ENCODE measurements around the gene MAST4.
A peak's percentile ranks its signal among the peaks of the same experiment; 100 is the strongest.

Gene MAST4

GRCh38 chr5:67206929-67207328 is 610.7 kb downstream of the MAST4 start:
- TF ChIP-seq CTCF (IDR thresholded peaks at IDR 0.05; ENCODE audit: low read depth, low read length) = no peak
- no peak overlapping the region for H3K4me3 ChIP-seq (ENCODE audit: low read depth, low read length)

GRCh38 chr5:67208403-67208802 is 612.2 kb downstream of the MAST4 start:
- no peak for TF ChIP-seq CTCF (IDR thresholded peaks at IDR 0.05; ENCODE audit: low read depth, low read length)
- no peak overlapping the region for H3K4me3 ChIP-seq (ENCODE audit: low read depth, low read length)

DNA sequence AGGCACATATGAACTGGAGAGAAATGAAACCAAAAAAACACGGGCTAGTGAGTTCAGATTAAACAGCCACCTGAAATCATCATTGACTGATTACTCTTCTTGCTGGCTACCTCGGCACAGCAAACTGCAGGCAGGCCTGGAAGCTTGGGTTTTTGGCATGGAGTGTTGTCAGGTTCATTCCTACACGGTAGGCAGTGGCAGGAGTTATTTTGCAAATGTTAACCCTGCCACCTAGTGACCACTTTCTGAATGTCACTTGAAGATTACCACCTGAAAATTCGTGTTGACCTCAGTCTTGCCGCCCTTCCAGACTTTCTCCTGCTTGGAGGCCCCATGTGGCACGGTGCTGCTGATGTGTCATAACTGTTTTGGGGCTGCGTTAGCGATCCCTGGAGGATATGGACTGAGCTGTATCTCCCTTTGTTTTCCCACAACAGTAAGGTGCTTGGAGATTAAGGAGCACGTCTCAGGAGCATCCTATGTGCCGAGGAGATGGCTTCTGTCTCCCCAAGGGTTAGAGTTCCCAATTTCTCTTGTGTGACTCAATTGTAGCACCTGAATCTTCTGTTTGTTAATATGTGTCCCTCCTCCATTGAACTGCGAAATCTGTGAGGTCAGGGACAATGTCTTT is 613.1 kb downstream of the MAST4 start:
- H3K4me3 ChIP-seq (ENCODE audit: low read depth, low read length) = no peak overlapping the region
- TF ChIP-seq CTCF (IDR thresholded peaks at IDR 0.05; ENCODE audit: low read depth, low read length) = peak; percentile 51; the same call in 1 of the 2 replicates

DNA sequence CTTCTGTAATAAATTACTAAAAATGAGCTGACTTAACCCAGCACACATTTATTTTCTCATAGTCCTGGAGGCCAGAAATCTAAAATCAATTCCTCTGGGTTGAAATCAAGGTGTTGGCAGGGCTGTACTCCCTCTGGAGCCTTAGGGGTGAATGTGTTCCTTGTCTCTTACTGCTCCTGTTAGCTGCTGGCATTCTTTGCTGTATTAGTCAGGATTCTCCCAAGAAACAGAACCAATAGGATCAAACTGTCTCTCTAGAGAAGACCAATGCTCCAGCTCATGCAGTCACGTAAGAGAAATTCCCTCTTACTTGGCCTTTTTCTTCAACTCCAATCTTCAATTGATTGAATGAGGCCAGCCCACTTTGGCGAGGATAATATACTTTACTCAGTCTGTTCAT is 615.7 kb downstream of the MAST4 start:
- H3K4me3 ChIP-seq (ENCODE audit: low read depth, low read length) = no peak overlapping the region
- no peak for TF ChIP-seq CTCF (IDR thresholded peaks at IDR 0.05; ENCODE audit: low read depth, low read length)

DNA sequence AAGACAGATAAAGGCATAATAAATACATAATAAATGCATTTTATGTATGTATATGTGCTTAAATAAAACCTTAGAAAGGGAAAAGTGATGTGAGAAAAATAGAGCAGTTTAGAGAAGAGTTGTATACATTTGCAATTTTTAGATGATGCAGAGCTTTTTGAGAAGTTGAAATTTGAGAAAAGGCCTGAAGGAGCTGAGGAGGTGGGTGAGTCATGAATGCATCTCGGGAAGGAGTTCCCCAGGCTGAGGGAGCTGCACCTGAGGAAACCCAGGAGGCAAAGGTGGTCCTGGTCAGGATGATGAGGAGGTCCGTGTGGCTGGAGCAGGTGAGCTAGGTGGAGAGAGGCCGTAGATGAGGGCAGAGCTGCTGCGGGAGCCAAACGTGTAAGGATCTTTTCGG is 617.8 kb downstream of the MAST4 start:
- TF ChIP-seq CTCF (IDR thresholded peaks at IDR 0.05; ENCODE audit: low read depth, low read length) = no peak
- no peak overlapping the region for H3K4me3 ChIP-seq (ENCODE audit: low read depth, low read length)

DNA sequence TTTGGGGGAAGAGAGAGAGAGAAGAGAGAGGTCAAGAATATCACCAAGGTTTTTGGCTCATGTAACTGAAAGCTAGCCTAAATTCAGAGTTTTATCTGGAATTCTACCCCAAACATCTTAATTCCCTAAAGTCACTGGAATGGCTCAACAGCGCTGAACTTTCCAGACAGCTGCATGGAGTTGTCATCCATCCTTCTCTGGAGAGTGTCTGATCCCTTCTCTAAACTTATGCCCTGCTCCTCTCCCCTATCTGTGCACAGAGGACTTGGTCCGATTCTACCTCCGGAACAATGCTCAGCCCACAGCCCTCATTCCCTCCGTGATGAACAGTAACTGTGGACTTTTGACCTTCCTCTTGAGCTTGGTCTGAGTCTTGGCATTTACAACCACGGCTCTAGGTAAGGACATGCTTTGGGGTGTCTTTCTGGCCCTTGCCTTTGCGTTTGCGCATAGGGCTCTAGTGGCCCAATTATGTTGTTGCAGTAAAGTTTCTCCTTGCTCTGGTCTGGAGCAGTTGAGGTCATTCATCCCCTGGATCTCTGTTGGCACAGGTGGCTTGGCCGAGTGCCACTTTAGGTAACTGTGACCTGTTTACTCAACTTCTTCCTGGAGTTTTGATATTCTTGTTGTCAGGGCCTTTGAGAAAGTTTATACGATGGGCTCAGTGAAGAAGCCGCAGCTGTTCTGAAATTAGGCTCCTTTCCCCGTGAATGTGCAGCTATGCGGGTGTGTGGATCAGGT is 618.7 kb downstream of the MAST4 start:
- no peak overlapping the region for H3K4me3 ChIP-seq (ENCODE audit: low read depth, low read length)
- TF ChIP-seq CTCF (IDR thresholded peaks at IDR 0.05; ENCODE audit: low read depth, low read length) = no peak

Data from WI38 (cell line).